HCT116 (cell line): ENCODE measurements around the gene ABHD2.

Experiments
- EZH2 ChIP-seq: fragments of 200-600 bp; sonication (generic); IDR thresholded peaks from 2 replicates; pipeline ENCODE4 v1.6.1; 2017; ENCODE audit warnings: antibody characterized with exemption, mixed run types
- EZH2phosphoT487 ChIP-seq: fragments of 200-600 bp; IDR thresholded peaks from 2 replicates; pipeline ENCODE4 v1.6.1; 2018; ENCODE audit warnings: antibody characterized with exemption, borderline replicate concordance
- FOSL1 ChIP-seq: IDR thresholded peaks from 2 replicates; pipeline ENCODE4 v1.6.1; 2012; ENCODE audit warnings: low read depth
- POLR2A ChIP-seq: IDR thresholded peaks from 2 replicates; pipeline ENCODE4 v1.7.0; 2011; ENCODE audit warnings: borderline replicate concordance; ENCODE audit not compliant: insufficient read depth, insufficient read length; ENCODE audit errors: extremely low read depth
- POLR2AphosphoS5 ChIP-seq: IDR thresholded peaks from 2 replicates; pipeline ENCODE4 v1.6.1; 2011; ENCODE audit warnings: mild to moderate bottlenecking, low read depth, low read length, moderate library complexity
- RAD21 ChIP-seq: IDR thresholded peaks from 2 replicates; pipeline ENCODE4 v1.6.1; 2012; ENCODE audit warnings: low read depth, mild to moderate bottlenecking
- SIN3A ChIP-seq: IDR thresholded peaks from 2 replicates; pipeline ENCODE4 v1.6.1; 2012; ENCODE audit warnings: low read depth
- SP1 ChIP-seq: IDR thresholded peaks from 2 replicates; pipeline ENCODE4 v1.6.1; 2012; ENCODE audit warnings: low read depth
- SRF ChIP-seq: IDR thresholded peaks from 2 replicates; pipeline ENCODE4 v1.6.1; 2012; ENCODE audit warnings: low read depth
- TCF7L2 ChIP-seq: IDR thresholded peaks from 2 replicates; pipeline ENCODE4 v1.7.0; 2011; ENCODE audit warnings: borderline replicate concordance, inconsistent platforms; ENCODE audit not compliant: insufficient read depth, insufficient read length; ENCODE audit errors: extremely low read depth
- YY1 ChIP-seq: IDR thresholded peaks from 2 replicates; pipeline ENCODE4 v1.6.1; 2011; ENCODE audit warnings: low read length, low read depth, moderate library complexity, mild to moderate bottlenecking; ENCODE audit not compliant: insufficient replicate concordance; ENCODE audit errors: extremely low read depth
- ZNF274 ChIP-seq: fragments of 200-500 bp; sonication (Bioruptor generic); IDR thresholded peaks from 2 replicates; pipeline ENCODE4 v1.6.1; 2014; ENCODE audit warnings: mild to moderate bottlenecking, low read depth, low read length, inconsistent platforms
- TF ChIP-seq, protein P1 (sequence below), 3 experiments: fragments of 200-600 bp in 1 of 3; sonication (generic) in 1 of 3; IDR thresholded peaks in 2 of 3; conservative IDR thresholded peaks in 1 of 3; 2 replicates each; pipeline ENCODE4 v1.5.1; 2012 to 2017; ENCODE audit warnings: low read depth in 2 of 3, low read length in 2 of 3, antibody characterized with exemption in 1 of 3, borderline replicate concordance in 1 of 3, control low read depth in 1 of 3, mild to moderate bottlenecking in 1 of 3, mixed read lengths in 1 of 3, mixed run types in 1 of 3, moderate library complexity in 1 of 3; ENCODE audit not compliant: insufficient read depth in 1 of 3

DNA sequence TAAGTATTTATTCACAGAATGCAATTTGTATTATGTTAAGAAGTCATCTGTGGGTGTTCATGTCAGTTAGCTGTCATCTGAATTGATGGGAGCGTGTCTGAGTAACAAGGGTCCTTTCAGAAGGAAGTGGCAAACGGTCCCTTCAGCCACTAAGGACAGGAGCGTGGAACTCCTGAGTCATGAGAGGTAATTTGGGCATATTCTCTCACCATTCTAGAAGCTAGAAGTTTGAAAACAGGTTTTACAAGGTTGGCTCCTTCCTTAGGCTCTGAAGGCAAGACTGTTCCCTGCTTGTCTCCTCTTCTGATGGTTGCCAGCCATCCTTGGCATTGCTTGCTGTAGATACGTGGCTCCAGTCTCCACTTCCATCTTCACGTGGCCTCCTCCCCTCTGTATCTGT, 19.7 kb downstream of the ABHD2 start:
- TF ChIP-seq EZH2phosphoT487: no peak
- TF ChIP-seq TCF7L2: no peak
- TF ChIP-seq, protein P1, sequence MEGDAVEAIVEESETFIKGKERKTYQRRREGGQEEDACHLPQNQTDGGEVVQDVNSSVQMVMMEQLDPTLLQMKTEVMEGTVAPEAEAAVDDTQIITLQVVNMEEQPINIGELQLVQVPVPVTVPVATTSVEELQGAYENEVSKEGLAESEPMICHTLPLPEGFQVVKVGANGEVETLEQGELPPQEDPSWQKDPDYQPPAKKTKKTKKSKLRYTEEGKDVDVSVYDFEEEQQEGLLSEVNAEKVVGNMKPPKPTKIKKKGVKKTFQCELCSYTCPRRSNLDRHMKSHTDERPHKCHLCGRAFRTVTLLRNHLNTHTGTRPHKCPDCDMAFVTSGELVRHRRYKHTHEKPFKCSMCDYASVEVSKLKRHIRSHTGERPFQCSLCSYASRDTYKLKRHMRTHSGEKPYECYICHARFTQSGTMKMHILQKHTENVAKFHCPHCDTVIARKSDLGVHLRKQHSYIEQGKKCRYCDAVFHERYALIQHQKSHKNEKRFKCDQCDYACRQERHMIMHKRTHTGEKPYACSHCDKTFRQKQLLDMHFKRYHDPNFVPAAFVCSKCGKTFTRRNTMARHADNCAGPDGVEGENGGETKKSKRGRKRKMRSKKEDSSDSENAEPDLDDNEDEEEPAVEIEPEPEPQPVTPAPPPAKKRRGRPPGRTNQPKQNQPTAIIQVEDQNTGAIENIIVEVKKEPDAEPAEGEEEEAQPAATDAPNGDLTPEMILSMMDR (IDR thresholded peaks at IDR 0.05 in 2 of 3, conservative IDR thresholded peaks at IDR 0.05 in 1 of 3; ENCODE audit: borderline replicate concordance in 1 of 3, insufficient read depth in 1 of 3, low read depth in 2 of 3, low read length in 2 of 3): no peak
- no peak for TF ChIP-seq RAD21
- TF ChIP-seq EZH2: no peak
- no peak for TF ChIP-seq SRF
- no peak for TF ChIP-seq POLR2AphosphoS5
- no peak for TF ChIP-seq SP1
- TF ChIP-seq FOSL1: no peak
- no peak for TF ChIP-seq SIN3A
- no peak for TF ChIP-seq ZNF274
- TF ChIP-seq POLR2A: no peak
- no peak for TF ChIP-seq YY1
